PFSK-1 (cell line): ENCODE measurements around the gene CD99.

Source experiments
- POLR2AphosphoS5 ChIP-seq: IDR thresholded peaks from 2 replicates; pipeline ENCODE4 v1.6.1; 2012; ENCODE audit warnings: low read depth, mild to moderate bottlenecking, control low read depth, low read length, moderate library complexity
- SIN3A ChIP-seq: IDR thresholded peaks from 2 replicates; pipeline ENCODE4 v1.6.1; 2012; ENCODE audit warnings: mild to moderate bottlenecking, low read length, moderate library complexity, borderline replicate concordance; ENCODE audit not compliant: insufficient read depth

- TF ChIP-seq POLR2AphosphoS5 (no peak), SIN3A (no peak)
These were observed 2.3 kb downstream of the CD99 start for GRCh38 chrX:2693113-2694002.
